GM13977 (cell line): Measurements from ENCODE around the gene COPRS.

ENCODE experiments used
- DNase-seq: peaks from one replicate; pipeline ENCODE4 v3.0.0; 2012; ENCODE audit warnings: low spot score
- CTCF ChIP-seq: IDR thresholded peaks from 2 replicates; pipeline ENCODE4 v1.5.1; 2012; ENCODE audit warnings: mild to moderate bottlenecking, control low read depth; ENCODE audit not compliant: insufficient read depth; ENCODE audit errors: extremely low read depth, missing control alignments
- in situ Hi-C: fragments of 300-500 bp; cut with MboI; formaldehyde crosslinking; loops from one replicate; pipeline ENCODE4 v1.12.0; 2022; ENCODE audit warnings: low sequenced_read_pairs, low pct_unique_long_range_greater_than_20kb, mixed read lengths, inconsistent platforms; ENCODE audit not compliant: unreplicated experiment

The COPRS gene

GRCh38 chr17:31858642-31859486, at the start of gene COPRS:
TSS of gene COPRS (minus strand) at chr17:31859244. CDS start at chr17:31859199, 45 bp downstream.
- DNase-seq = peak; percentile 96
- TF ChIP-seq CTCF = peak; percentile 27
- in situ Hi-C loops = no loop called here

GRCh38 chr17:31908386-31908785, 49.3 kb upstream of the COPRS start:
- no peak for DNase-seq
- TF ChIP-seq CTCF = no peak
- in situ Hi-C loops = no loop called here

- no peak for TF ChIP-seq CTCF
- in situ Hi-C loops = no loop called here
- DNase-seq = no peak
Measured at GRCh38 chr17:31907342-31907962, 48.4 kb upstream of the COPRS start.

- no peak for DNase-seq
- no peak for TF ChIP-seq CTCF
- in situ Hi-C loops = no loop called here
Measured at GRCh38 chr17:31903401-31903800, 44.4 kb upstream of the COPRS start.

- no peak for TF ChIP-seq CTCF
- peak; percentile 29 for DNase-seq
- in situ Hi-C loops = no loop called here
Measured at GRCh38 chr17:31902693-31903092, 43.6 kb upstream of the COPRS start.

GRCh38 chr17:31900877-31901276, 41.8 kb upstream of the COPRS start:
- in situ Hi-C loops = no loop called here
- DNase-seq = no peak
- no peak for TF ChIP-seq CTCF
